OCI-LY7 (cell line): Measurements from ENCODE around the gene CD58. TPM values are rescaled to one million over a fixed set of nuclear protein-coding genes. Genes with fewer than 3 reads are reported as not detected.

Experiments
- BruUV-seq: library from RNA; stranded (reverse); fragments of 400-500 nt; replicated peaks from 2 replicates; lab custom pipeline; 2021; lab: Mats Ljungman, UMichigan
- CTCF ChIA-PET: fragments of 300-600 bp; sonication (Branson Sonifier 250); formaldehyde crosslinking; loops from one replicate; lab custom pipeline; 2022; ENCODE audit warnings: antibody characterized with exemption; ENCODE audit not compliant: unreplicated experiment; lab: Charles Lee
- POLR2A ChIA-PET: fragments of 300-600 bp; sonication (Branson Sonifier 250); formaldehyde crosslinking; loops from one replicate; lab custom pipeline; 2022; ENCODE audit warnings: antibody characterized with exemption; lab: Charles Lee
- DNase-seq: peaks from one replicate; pipeline ENCODE4 v3.0.0-alpha.2; 2015; ENCODE audit warnings: low spot score
- H2AFZ ChIP-seq: fragments of 200-600 bp; sonication (generic), shearing (Covaris generic); 2 replicates; pipeline ENCODE4 v1.6.1; 2014; ENCODE audit warnings: mild to moderate bottlenecking, antibody characterized with exemption, low read length, moderate library complexity
- H3K27ac ChIP-seq: fragments of 200-600 bp; sonication (generic); 2 replicates; pipeline ENCODE4 v1.5.1; 2014; ENCODE audit warnings: mixed run types, low read depth, mild to moderate bottlenecking, moderate library complexity, low read length, inconsistent platforms; ENCODE audit not compliant: poor library complexity, severe bottlenecking
- H3K36me3 ChIP-seq: fragments of 200-600 bp; sonication (generic); 2 replicates; pipeline ENCODE4 v1.6.1; 2014; ENCODE audit warnings: mild to moderate bottlenecking, antibody characterized with exemption, low read length, moderate library complexity, mixed read lengths; ENCODE audit not compliant: insufficient read depth
- H3K4me1 ChIP-seq: fragments of 200-600 bp; sonication (generic); 2 replicates; pipeline ENCODE4 v1.5.1; 2014; ENCODE audit warnings: mild to moderate bottlenecking, low read length; ENCODE audit not compliant: insufficient read depth, poor library complexity, severe bottlenecking
- H3K4me2 ChIP-seq: fragments of 200-600 bp; sonication (generic); 2 replicates; pipeline ENCODE4 v1.6.1; 2014; ENCODE audit warnings: mild to moderate bottlenecking, low read length
- H3K4me3 ChIP-seq: fragments of 200-600 bp; sonication (generic); 2 replicates; pipeline ENCODE4 v1.5.1; 2014; ENCODE audit warnings: mild to moderate bottlenecking, low read depth, low read length; ENCODE audit not compliant: poor library complexity, severe bottlenecking
- H3K79me2 ChIP-seq: fragments of 200-600 bp; sonication (generic); 2 replicates; pipeline ENCODE4 v1.6.1; 2016; ENCODE audit warnings: low read depth, mild to moderate bottlenecking, low read length, moderate library complexity, mixed read lengths; ENCODE audit not compliant: insufficient read depth
- H3K9me2 ChIP-seq: fragments of 200-600 bp; sonication (generic); 2 replicates; pipeline ENCODE4 v1.6.1; 2016; ENCODE audit warnings: mild to moderate bottlenecking, low read length, mixed read lengths; ENCODE audit not compliant: insufficient read depth
- H3K9me3 ChIP-seq: fragments of 200-600 bp; sonication (generic); 2 replicates; pipeline ENCODE4 v1.6.1; 2014; ENCODE audit warnings: mild to moderate bottlenecking, mixed run types, low read length, mixed read lengths
- H4K20me1 ChIP-seq: fragments of 200-600 bp; sonication (generic); 2 replicates; pipeline ENCODE4 v1.6.1; 2014; ENCODE audit warnings: mild to moderate bottlenecking, antibody characterized with exemption, low read length, moderate library complexity, mixed read lengths; ENCODE audit not compliant: insufficient read depth
- EZH2phosphoT487 ChIP-seq: fragments of 200-600 bp; sonication (generic); IDR thresholded peaks from 2 replicates; pipeline ENCODE4 v1.6.1; 2018; ENCODE audit warnings: low read depth, borderline replicate concordance, mild to moderate bottlenecking, mixed run types, antibody characterized with exemption, low read length, moderate library complexity, mixed read lengths
- intact Hi-C: fragments of 100-400 bp; cut with micrococcal nuclease; formaldehyde crosslinking; loops from one replicate; pipeline ENCODE4 v1.10.0; 2022; ENCODE audit not compliant: unreplicated experiment
- total RNA-seq, 2 experiments: library from RNA; depleted of rRNA in 1 of 2; stranded (reverse); fragments of >200 nt in 1 of 2; shearing (Covaris generic) in 1 of 2; gene quantifications; 2 replicates each; pipeline ENCODE4 v1.2.3, GENCODE V29; 2014 to 2022
- TF ChIP-seq, protein P1 (sequence below): fragments of 200-600 bp; sonication (generic); conservative IDR thresholded peaks from 2 replicates; pipeline ENCODE4 v1.5.1; 2014; ENCODE audit warnings: mild to moderate bottlenecking, antibody characterized with exemption, low read length, moderate library complexity, mixed read lengths

Gene CD58
- total RNA-seq, 2 experiments from 2014 or later, result 3.3 TPM; not detected in 1

DNA sequence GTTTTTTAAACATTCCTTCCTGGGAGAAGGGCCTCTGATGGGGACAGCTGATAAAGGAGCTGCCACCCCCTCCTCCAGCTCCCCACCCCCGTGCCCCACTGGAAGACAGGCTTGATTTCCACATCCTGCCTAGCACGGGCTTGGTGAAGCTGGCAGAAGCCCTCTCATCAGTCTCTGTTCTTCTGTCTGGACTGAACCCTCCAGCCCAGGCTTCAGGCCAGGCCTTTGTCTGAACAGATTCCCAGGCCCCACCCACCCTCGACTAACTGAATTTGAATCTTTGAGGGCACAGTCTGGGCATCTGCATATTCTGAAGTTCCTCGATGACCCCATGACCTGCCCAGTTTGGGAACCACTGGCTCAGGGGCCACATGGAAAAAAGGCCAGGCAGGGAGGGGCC lies 75.3 kb downstream of the CD58 start:
- CTCF ChIA-PET, result interaction anchor here (1.4 kb wide), 1 partner anchor 356 kb away, joined by 6 read pairs; no protein-coding TSS in a partner anchor
- Histone ChIP-seq H3K27ac (no peak overlapping the region), H3K4me3 (no peak overlapping the region), H3K9me3 (no peaks in the 10 kb centered on the region), H3K4me1 (no peaks in the 10 kb centered on the region), H4K20me1 (no peaks in the 10 kb centered on the region), H3K4me2 (no peak overlapping the region), H2AFZ (no peak overlapping the region), H3K79me2 (no peaks in the 10 kb centered on the region), H3K36me3 (no peaks in the 10 kb centered on the region), H3K9me2 (no peaks in the 10 kb centered on the region)
- no peak for DNase-seq
- POLR2A ChIA-PET, result no interaction called here
- TF ChIP-seq EZH2phosphoT487, result no peak
- TF ChIP-seq, protein P1, sequence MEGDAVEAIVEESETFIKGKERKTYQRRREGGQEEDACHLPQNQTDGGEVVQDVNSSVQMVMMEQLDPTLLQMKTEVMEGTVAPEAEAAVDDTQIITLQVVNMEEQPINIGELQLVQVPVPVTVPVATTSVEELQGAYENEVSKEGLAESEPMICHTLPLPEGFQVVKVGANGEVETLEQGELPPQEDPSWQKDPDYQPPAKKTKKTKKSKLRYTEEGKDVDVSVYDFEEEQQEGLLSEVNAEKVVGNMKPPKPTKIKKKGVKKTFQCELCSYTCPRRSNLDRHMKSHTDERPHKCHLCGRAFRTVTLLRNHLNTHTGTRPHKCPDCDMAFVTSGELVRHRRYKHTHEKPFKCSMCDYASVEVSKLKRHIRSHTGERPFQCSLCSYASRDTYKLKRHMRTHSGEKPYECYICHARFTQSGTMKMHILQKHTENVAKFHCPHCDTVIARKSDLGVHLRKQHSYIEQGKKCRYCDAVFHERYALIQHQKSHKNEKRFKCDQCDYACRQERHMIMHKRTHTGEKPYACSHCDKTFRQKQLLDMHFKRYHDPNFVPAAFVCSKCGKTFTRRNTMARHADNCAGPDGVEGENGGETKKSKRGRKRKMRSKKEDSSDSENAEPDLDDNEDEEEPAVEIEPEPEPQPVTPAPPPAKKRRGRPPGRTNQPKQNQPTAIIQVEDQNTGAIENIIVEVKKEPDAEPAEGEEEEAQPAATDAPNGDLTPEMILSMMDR, result no peak
- intact Hi-C loops, result no loop called here
- BruUV-seq, result no TSS peak

- ChIA-PET CTCF (no interaction called here), POLR2A (no interaction called here)
- Histone ChIP-seq H3K36me3 (no peaks in the 10 kb centered on the region), H3K27ac (no peak overlapping the region), H3K79me2 (no peaks in the 10 kb centered on the region), H3K9me2 (no peaks in the 10 kb centered on the region), H4K20me1 (no peaks in the 10 kb centered on the region), H2AFZ (no peak overlapping the region), H3K4me2 (no peak overlapping the region), H3K4me1 (no peaks in the 10 kb centered on the region), H3K9me3 (no peaks in the 10 kb centered on the region), H3K4me3 (no peak overlapping the region)
- no peak for DNase-seq
- intact Hi-C loops, result no loop called here
- TF ChIP-seq, protein P1, result no peak
- no peak for TF ChIP-seq EZH2phosphoT487
- no TSS peak for BruUV-seq
Observed at GRCh38 chr1:116494745-116495144, 76.1 kb downstream of the CD58 start.

GRCh38 chr1:116494353-116494692 lies 76.5 kb downstream of the CD58 start:
- DNase-seq, result no peak
- Histone ChIP-seq H3K9me2 (no peaks in the 10 kb centered on the region), H3K27ac (no peak overlapping the region), H2AFZ (no peak overlapping the region), H3K79me2 (no peaks in the 10 kb centered on the region), H3K9me3 (no peaks in the 10 kb centered on the region), H3K4me2 (no peak overlapping the region), H4K20me1 (no peaks in the 10 kb centered on the region), H3K4me1 (no peaks in the 10 kb centered on the region), H3K36me3 (no peaks in the 10 kb centered on the region), H3K4me3 (no peak overlapping the region)
- BruUV-seq, result no TSS peak
- intact Hi-C loops, result no loop called here
- POLR2A ChIA-PET, result interaction anchor here (0.6 kb wide), 1 partner anchor 466 kb away, joined by 3 read pairs; no protein-coding TSS in a partner anchor
- TF ChIP-seq EZH2phosphoT487, result no peak
- TF ChIP-seq, protein P1, result no peak
- CTCF ChIA-PET, result no interaction called here
